ENCODE results near the gene BMPR1A. TPM values are rescaled to one million over a fixed set of nuclear protein-coding genes. Genes with fewer than 3 reads are reported as not detected.

Gene BMPR1A
- total RNA-seq, 4 donors from 2014 or later, result 21.1 to 33.3 (median 26.7) TPM

DNA sequence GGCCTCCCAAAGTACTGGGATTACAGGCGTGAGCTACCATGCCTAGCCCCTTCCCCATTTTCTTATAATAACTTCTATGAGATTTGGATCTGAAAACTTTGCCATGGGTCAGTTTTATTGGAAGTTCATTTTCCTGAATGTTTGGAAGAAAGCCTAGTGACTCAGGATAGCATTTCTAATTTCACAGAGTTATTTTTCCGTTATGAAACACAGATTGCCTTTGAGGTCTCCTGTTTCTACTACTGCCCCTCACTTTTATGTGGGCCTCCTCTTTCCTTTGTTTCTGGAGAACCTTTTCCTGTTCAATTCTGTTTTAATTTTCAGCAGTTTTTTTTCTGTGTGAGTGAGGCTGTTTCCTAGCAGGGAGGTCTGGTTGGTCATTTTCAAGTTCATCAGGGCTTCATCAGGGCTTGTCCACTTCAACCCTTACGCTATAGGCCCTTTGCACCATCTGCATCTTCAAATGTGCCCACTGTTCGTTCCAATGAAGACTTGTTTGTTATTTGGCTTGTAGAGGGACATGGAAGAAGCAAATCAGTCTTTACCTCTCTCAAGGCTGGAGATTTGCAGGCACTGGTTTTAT, 58.7 kb downstream of the BMPR1A start:
- WGBS, result 80% methylated on average over 4 of the region's 4 CpGs
- Histone ChIP-seq H3K27me3 (no peaks in the 10 kb centered on the region), H3K27ac (peak overlapping the region; percentile 31), H3K36me3 (no peaks in the 10 kb centered on the region), H3K4me1 (peaks cover 14% of the 10 kb centered on the region), H3K9me3 (no peaks in the 10 kb centered on the region), H3K4me3 (no peak overlapping the region)
- no peak for DNase-seq (ENCODE audit: low spot score in 2 of 2)
- TF ChIP-seq POLR2A (IDR thresholded peaks at IDR 0.05), result no peak
- TF ChIP-seq, protein P1, sequence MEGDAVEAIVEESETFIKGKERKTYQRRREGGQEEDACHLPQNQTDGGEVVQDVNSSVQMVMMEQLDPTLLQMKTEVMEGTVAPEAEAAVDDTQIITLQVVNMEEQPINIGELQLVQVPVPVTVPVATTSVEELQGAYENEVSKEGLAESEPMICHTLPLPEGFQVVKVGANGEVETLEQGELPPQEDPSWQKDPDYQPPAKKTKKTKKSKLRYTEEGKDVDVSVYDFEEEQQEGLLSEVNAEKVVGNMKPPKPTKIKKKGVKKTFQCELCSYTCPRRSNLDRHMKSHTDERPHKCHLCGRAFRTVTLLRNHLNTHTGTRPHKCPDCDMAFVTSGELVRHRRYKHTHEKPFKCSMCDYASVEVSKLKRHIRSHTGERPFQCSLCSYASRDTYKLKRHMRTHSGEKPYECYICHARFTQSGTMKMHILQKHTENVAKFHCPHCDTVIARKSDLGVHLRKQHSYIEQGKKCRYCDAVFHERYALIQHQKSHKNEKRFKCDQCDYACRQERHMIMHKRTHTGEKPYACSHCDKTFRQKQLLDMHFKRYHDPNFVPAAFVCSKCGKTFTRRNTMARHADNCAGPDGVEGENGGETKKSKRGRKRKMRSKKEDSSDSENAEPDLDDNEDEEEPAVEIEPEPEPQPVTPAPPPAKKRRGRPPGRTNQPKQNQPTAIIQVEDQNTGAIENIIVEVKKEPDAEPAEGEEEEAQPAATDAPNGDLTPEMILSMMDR (IDR thresholded peaks at IDR 0.05), result no peak
- TF ChIP-seq EP300 (IDR thresholded peaks at IDR 0.05), result no peak
- no peak for TF ChIP-seq POLR2AphosphoS5 (IDR thresholded peaks at IDR 0.05)

DNA sequence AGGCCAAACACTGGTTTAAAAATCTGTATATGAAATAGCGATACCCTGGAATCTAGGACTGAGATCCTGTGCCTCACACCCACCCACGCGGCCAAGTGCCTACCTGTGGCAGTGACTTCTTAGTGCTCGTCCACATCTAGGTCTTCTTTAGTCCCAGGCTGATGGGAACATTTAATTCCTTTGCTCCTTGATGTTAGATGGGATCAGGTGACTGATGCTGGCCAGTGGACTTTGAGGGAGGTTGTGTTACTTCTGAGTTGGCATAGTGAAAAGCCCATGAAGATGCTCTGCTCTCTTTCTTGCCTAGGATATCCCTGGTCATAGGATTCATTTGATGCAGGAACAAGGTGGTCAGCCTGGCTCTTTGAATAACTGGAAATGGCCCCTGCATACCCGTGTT, 59.2 kb downstream of the BMPR1A start:
- TF ChIP-seq POLR2A (IDR thresholded peaks at IDR 0.05), result no peak
- TF ChIP-seq EP300 (IDR thresholded peaks at IDR 0.05), result no peak
- TF ChIP-seq, protein P1 (IDR thresholded peaks at IDR 0.05), result no peak
- TF ChIP-seq POLR2AphosphoS5 (IDR thresholded peaks at IDR 0.05), result no peak
- H3K27me3 ChIP-seq, result no peaks in the 10 kb centered on the region
- H3K36me3 ChIP-seq, result no peaks in the 10 kb centered on the region
- no peak overlapping the region for H3K4me3 ChIP-seq
- H3K27ac ChIP-seq, result peak overlapping the region; percentile 8
- H3K9me3 ChIP-seq, result no peaks in the 10 kb centered on the region
- peaks cover 14% of the 10 kb centered on the region for H3K4me1 ChIP-seq
- no peak for DNase-seq (ENCODE audit: low spot score in 2 of 2)
- WGBS, result 97% methylated on average over 5 of the region's 5 CpGs

DNA sequence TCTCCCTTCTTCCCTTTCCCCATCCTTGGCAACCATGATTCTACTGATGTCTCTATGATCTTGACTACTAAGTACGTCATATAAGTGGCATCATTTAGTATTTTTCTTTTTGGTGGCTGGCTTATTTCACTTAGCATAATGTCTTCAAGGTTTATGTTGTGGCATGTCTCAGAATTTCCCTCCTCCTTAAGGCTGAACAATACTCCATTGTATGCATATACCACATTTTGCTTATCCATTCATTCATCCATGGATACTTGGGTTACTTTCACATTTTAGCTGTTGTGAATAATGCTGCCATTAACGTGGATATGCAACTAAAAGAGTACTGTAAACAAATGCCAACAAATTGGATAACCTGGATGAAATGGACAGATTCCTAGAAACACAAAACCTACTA, 60.8 kb downstream of the BMPR1A start:
- H3K9me3 ChIP-seq, result no peaks in the 10 kb centered on the region
- H3K36me3 ChIP-seq, result no peaks in the 10 kb centered on the region
- DNase-seq (ENCODE audit: low spot score in 2 of 2), result no peak
- no peaks in the 10 kb centered on the region for H3K27me3 ChIP-seq
- peaks cover 14% of the 10 kb centered on the region for H3K4me1 ChIP-seq
- no peak for TF ChIP-seq POLR2AphosphoS5 (IDR thresholded peaks at IDR 0.05)
- TF ChIP-seq POLR2A (IDR thresholded peaks at IDR 0.05), result no peak
- TF ChIP-seq EP300 (IDR thresholded peaks at IDR 0.05), result no peak
- TF ChIP-seq, protein P1 (IDR thresholded peaks at IDR 0.05), result no peak
- no peak overlapping the region for H3K4me3 ChIP-seq
- WGBS, result 71% methylated on average over 2 of the region's 2 CpGs
- no peak overlapping the region for H3K27ac ChIP-seq

DNA sequence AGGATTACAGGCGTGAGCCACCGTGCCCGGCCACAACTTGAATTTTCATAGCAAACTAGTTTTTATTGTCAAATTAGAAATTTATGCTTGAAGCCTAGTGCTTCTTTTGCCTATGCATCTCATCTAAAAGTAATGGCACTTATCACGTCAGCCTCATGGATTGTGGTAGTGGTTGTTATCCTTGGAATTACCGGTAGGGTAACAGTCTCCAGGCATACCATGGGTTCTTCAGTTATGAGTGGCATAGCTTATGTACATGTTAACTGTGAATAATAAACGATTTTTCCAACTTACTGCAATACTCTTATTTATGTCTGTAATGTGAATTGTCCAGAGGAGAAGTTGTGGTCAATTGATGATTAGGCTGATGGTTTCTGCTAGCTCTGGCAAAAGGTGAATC, 63.1 kb downstream of the BMPR1A start:
- Histone ChIP-seq H3K27ac (no peak overlapping the region), H3K4me3 (no peak overlapping the region), H3K36me3 (no peaks in the 10 kb centered on the region), H3K4me1 (peaks cover 16% of the 10 kb centered on the region), H3K27me3 (no peaks in the 10 kb centered on the region), H3K9me3 (no peaks in the 10 kb centered on the region)
- no peak for DNase-seq (ENCODE audit: low spot score in 2 of 2)
- TF ChIP-seq EP300 (IDR thresholded peaks at IDR 0.05) (no peak), POLR2A (IDR thresholded peaks at IDR 0.05) (no peak), POLR2AphosphoS5 (IDR thresholded peaks at IDR 0.05) (no peak)
- TF ChIP-seq, protein P1 (IDR thresholded peaks at IDR 0.05), result no peak
- WGBS, result 85% methylated on average over 6 of the region's 6 CpGs

DNA sequence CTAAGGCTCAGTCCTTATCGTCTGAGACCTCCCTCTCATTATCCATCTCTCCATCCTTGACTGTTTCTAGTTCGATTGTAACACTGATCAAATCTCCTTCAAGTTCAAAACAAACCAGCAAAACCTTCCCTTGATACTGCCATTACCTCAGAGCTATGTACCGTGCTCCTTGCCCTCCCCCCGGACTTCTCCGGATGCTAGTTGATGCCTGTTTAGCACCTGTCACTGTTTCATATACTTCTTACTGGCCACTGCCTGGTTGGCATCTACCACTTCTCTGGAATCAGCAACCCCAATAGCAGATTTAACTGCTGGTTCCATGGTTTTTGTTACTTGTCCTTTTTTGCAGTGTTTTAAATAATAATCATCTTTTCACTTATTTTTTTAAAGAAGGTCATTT, 64.1 kb downstream of the BMPR1A start:
- Histone ChIP-seq H3K36me3 (no peaks in the 10 kb centered on the region), H3K27me3 (no peaks in the 10 kb centered on the region), H3K4me1 (peaks cover 9% of the 10 kb centered on the region), H3K9me3 (no peaks in the 10 kb centered on the region), H3K27ac (no peak overlapping the region), H3K4me3 (no peak overlapping the region)
- WGBS, result 94% methylated on average over 5 of the region's 5 CpGs
- TF ChIP-seq POLR2AphosphoS5 (IDR thresholded peaks at IDR 0.05) (no peak), POLR2A (IDR thresholded peaks at IDR 0.05) (no peak), EP300 (IDR thresholded peaks at IDR 0.05) (no peak)
- TF ChIP-seq, protein P1 (IDR thresholded peaks at IDR 0.05), result no peak
- DNase-seq (ENCODE audit: low spot score in 2 of 2), result no peak

All from suprapubic skin (tissue), 4 donors.